ENCODE measurements around the gene PPP1R7.

DNA sequence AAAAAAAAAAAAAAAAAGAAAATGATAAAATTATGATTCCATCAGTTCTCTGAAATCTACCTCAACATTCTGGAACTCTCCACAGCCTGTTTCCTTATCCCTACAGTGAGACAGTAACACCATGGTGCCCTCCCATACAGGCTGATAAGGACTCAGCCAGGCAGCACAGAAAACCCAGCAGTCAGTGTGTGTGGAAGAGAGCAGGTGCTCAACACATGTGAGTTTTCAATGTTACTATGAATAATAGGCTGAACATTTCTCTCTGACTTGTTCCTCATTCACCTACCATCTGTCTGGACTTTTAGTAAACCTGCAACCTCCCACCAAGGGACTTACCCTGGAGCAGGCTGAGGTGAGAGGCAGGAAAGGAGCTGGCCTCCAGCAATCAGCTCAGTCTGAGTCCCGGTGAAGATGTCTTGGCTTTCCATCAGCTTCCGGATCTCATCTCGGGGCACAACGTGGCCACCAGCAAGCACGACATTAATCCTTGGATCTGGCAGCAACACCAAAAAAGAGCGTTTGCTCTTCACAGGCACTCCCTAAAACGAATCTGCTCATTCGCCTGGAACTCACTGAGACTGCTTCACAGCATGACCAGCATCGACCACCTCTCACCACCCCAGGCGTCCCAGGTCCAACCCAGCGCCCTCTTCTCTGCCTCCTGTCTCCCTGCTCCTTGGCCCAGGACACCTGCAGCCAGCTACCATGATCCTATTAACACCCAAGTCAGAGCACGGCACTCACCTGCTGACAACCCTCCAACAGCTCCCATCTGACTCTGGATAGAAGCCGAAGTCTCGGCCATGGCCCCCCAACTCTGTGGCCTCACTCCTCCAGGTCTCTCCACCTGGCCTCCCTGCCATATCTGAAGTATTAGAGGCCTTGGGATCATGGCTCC lies 17.5 kb upstream of the PPP1R7 start:
- TF ChIP-seq CTCF (IDR thresholded peaks at IDR 0.05) (no peak), POLR2A (IDR thresholded peaks at IDR 0.05) (no peak), EP300 (IDR thresholded peaks at IDR 0.05) (no peak), POLR2AphosphoS5 (IDR thresholded peaks at IDR 0.05) (no peak)
